ENCODE measurements around the gene LGALS12. TPM values are rescaled to one million over a fixed set of nuclear protein-coding genes. Genes with fewer than 3 reads are reported as not detected.
A peak's percentile ranks its signal among the peaks of the same experiment; 100 is the strongest.

Gene LGALS12
- total RNA-seq, 1 experiment from 2014 or later: not detected

GRCh38 chr11:63564056-63564774, 58.3 kb downstream of the LGALS12 start:
- no peaks in the 10 kb centered on the region; the same call in 1 of the 2 replicates for H3K36me3 ChIP-seq (ENCODE audit: control insufficient read depth, insufficient read depth, low read length)
- POLR2A ChIA-PET: interaction anchor here (0.6 kb wide), 1 partner anchor 10 kb away, joined by 3 read pairs; no protein-coding TSS in a partner anchor

GRCh38 chr11:63564784-63565350, 59.0 kb downstream of the LGALS12 start:
- no peaks in the 10 kb centered on the region for H3K27me3 ChIP-seq (replicated peaks; ENCODE audit: control insufficient read depth, insufficient read depth, low read length)
- no TSS peak for BruUV-seq (replicated peaks)
- intact Hi-C loops (cut with micrococcal nuclease; ENCODE audit: unreplicated experiment): loop anchor here (5.0 kb wide), 1 partner anchor 33 kb away; no protein-coding TSS in a partner anchor
- no peaks in the 10 kb centered on the region for H3K9me3 ChIP-seq
- peaks cover 38% of the 10 kb centered on the region for H3K4me1 ChIP-seq
- ChIA-PET CTCF (interaction anchor here (0.7 kb wide), 1 partner anchor 8 kb away, joined by 7 read pairs; no protein-coding TSS in a partner anchor), POLR2A (interaction anchor here (0.6 kb wide), 1 partner anchor 9 kb away, joined by 3 read pairs; no protein-coding TSS in a partner anchor)
- H3K4me3 ChIP-seq (ENCODE audit: low read depth, low read length): no peak overlapping the region
- no peak overlapping the region for H3K4me3 Mint-ChIP-seq (ENCODE audit: unreplicated experiment)
- H3K27ac Mint-ChIP-seq (ENCODE audit: unreplicated experiment): peak overlapping the region; percentile 74
- H3K36me3 ChIP-seq (ENCODE audit: control insufficient read depth, insufficient read depth, low read length): no peaks in the 10 kb centered on the region; the same call in 1 of the 2 replicates
- H3K4me1 Mint-ChIP-seq (ENCODE audit: low read depth, unreplicated experiment): peaks cover 28% of the 10 kb centered on the region
- no peaks in the 10 kb centered on the region for H3K27me3 Mint-ChIP-seq (ENCODE audit: insufficient read depth, unreplicated experiment)
- no peak for TF ChIP-seq CTCF (IDR thresholded peaks at IDR 0.05; ENCODE audit: insufficient read depth in 1 of 2, low read depth in 1 of 2, low read length in 1 of 2, severe bottlenecking in 1 of 2, unreplicated experiment in 1 of 2)
- DNase-seq: peak; percentile 67 to 87
- H3K9me3 Mint-ChIP-seq (ENCODE audit: unreplicated experiment): no peaks in the 10 kb centered on the region
- H3K36me3 Mint-ChIP-seq (ENCODE audit: insufficient read depth, unreplicated experiment): peaks cover under 1% of the 10 kb centered on the region

More at GRCh38 chr11:63564056-63564774, 58.3 kb downstream of the LGALS12 start:
- Histone ChIP-seq H3K27me3 (replicated peaks; ENCODE audit: control insufficient read depth, insufficient read depth, low read length) (no peaks in the 10 kb centered on the region), H3K9me3 (no peaks in the 10 kb centered on the region), H3K4me3 (ENCODE audit: low read depth, low read length) (no peak overlapping the region), H3K4me1 (peaks cover 38% of the 10 kb centered on the region)
- Mint-ChIP-seq H3K4me1 (ENCODE audit: low read depth, unreplicated experiment) (peaks cover 28% of the 10 kb centered on the region), H3K36me3 (ENCODE audit: insufficient read depth, unreplicated experiment) (no peaks in the 10 kb centered on the region), H3K27ac (ENCODE audit: unreplicated experiment) (peak overlapping the region; percentile 74), H3K9me3 (ENCODE audit: unreplicated experiment) (no peaks in the 10 kb centered on the region), H3K27me3 (ENCODE audit: insufficient read depth, unreplicated experiment) (no peaks in the 10 kb centered on the region), H3K4me3 (ENCODE audit: unreplicated experiment) (no peak overlapping the region)
- CTCF ChIA-PET: interaction anchor here (0.7 kb wide), 1 partner anchor 9 kb away, joined by 7 read pairs; no protein-coding TSS in a partner anchor
- TF ChIP-seq CTCF (IDR thresholded peaks at IDR 0.05; ENCODE audit: insufficient read depth in 1 of 2, low read depth in 1 of 2, low read length in 1 of 2, severe bottlenecking in 1 of 2, unreplicated experiment in 1 of 2): no peak
- intact Hi-C loops (cut with micrococcal nuclease; ENCODE audit: unreplicated experiment): no loop called here
- DNase-seq: no peak
- BruUV-seq (replicated peaks): TSS peak; percentile 37

Other genes starting within 250 kb of the LGALS12 start
- 1.7 and 2.0 TPM in 2 replicates for gene SLC22A9, start 136.3 kb upstream of the LGALS12 start, total RNA-seq (2022)
- gene PLAAT5, start 14.9 kb upstream of the LGALS12 start, total RNA-seq (2022): 1.2 and 2.3 TPM in 2 replicates
- gene PLAAT4, start 30.7 kb downstream of the LGALS12 start, total RNA-seq (2022): 1.2 TPM in 2 replicates
- gene PLAAT2, start 57.3 kb downstream of the LGALS12 start, total RNA-seq (2022): 1.2 TPM in 1 of 2 replicates, not detected in the other
- gene PLAAT3, start 108.3 kb downstream of the LGALS12 start, total RNA-seq (2022): 50.9 and 57.9 TPM in 2 replicates
- gene ATL3, start 165.3 kb downstream of the LGALS12 start, total RNA-seq (2022): 50.2 and 55.1 TPM in 2 replicates
- gene RTN3, start 175.4 kb downstream of the LGALS12 start, total RNA-seq (2022): 162 and 179 TPM in 2 replicates

All from Caco-2 (cell line).